Measurements from ENCODE around the gene MTNR1A.

- TF ChIP-seq CTCF (conservative IDR thresholded peaks at IDR 0.05 in 1 of 2, IDR thresholded peaks at IDR 0.05 in 1 of 2; ENCODE audit: extremely low read depth in 1 of 2, insufficient read depth in 1 of 2, low read depth in 1 of 2, low read length in 2 of 2) (no peak), EZH2 (IDR thresholded peaks at IDR 0.05; ENCODE audit: borderline replicate concordance, low read length) (no peak)
Measured at GRCh38 chr4:186483656-186484055, 71.7 kb downstream of the MTNR1A start.
